Peyer's patch (tissue), 4 donors: ENCODE results near the gene UTP15. TPM values are rescaled to one million over a fixed set of nuclear protein-coding genes. Genes with fewer than 3 reads are reported as not detected.

Experiments used
- DNase-seq, 3 donors: peaks; one replicate each; pipeline ENCODE4 v3.0.0-alpha.2; 2017 to 2019
- H3K27ac ChIP-seq, 4 donors: fragments of 200-600 bp; sonication (generic); one replicate each; pipeline ENCODE4 v1.5.1; 2016 to 2019
- H3K27me3 ChIP-seq, 2 donors: fragments of 200-600 bp; sonication (generic); one replicate each; pipeline ENCODE4 v1.5.1; 2019
- H3K36me3 ChIP-seq, 3 donors: fragments of 200-600 bp; sonication (generic); one replicate each; pipeline ENCODE4 v1.5.1; 2016 to 2019
- H3K4me1 ChIP-seq, 4 donors: fragments of 200-600 bp; sonication (generic); one replicate each; pipeline ENCODE4 v1.5.1; 2016 to 2019
- H3K4me3 ChIP-seq, 4 donors: fragments of 200-600 bp; sonication (generic); 1 replicate in 3 of 4; 2 replicates in 1 of 4; pipeline ENCODE4 v1.5.1; 2016 to 2019; ENCODE audit warnings: mild to moderate bottlenecking in 1 of 4
- H3K9me3 ChIP-seq, 4 donors: fragments of 200-600 bp; sonication (generic); one replicate each; pipeline ENCODE4 v1.5.1; 2016 to 2019; ENCODE audit warnings: mild to moderate bottlenecking in 1 of 4
- POLR2A ChIP-seq, 2 donors: fragments of 450-650 bp; IDR thresholded peaks; one replicate each; pipeline ENCODE4 v1.5.1; 2017; ENCODE audit warnings: antibody characterized with exemption in 2 of 2, mild to moderate bottlenecking in 2 of 2, moderate library complexity in 2 of 2
- total RNA-seq, 4 donors: library from RNA; depleted of rRNA; stranded (reverse); fragments of >200 nt; gene quantifications; one replicate each; pipeline ENCODE4 v1.1.0, GENCODE V29; 2016
- TF ChIP-seq, protein P1 (sequence below), 6 experiments: fragments of 450-650 bp in 4 of 6; fragments of 200-600 bp in 2 of 6; sonication (generic) in 1 of 6; IDR thresholded peaks; one replicate each; pipeline ENCODE4 v1.5.1; 2017 to 2019; ENCODE audit warnings: antibody characterized with exemption in 6 of 6, mild to moderate bottlenecking in 3 of 6, moderate library complexity in 1 of 6

UTP15 gene
- total RNA-seq, 4 donors from 2014 or later = 10.3 to 21.7 (median 18.9) TPM

DNA sequence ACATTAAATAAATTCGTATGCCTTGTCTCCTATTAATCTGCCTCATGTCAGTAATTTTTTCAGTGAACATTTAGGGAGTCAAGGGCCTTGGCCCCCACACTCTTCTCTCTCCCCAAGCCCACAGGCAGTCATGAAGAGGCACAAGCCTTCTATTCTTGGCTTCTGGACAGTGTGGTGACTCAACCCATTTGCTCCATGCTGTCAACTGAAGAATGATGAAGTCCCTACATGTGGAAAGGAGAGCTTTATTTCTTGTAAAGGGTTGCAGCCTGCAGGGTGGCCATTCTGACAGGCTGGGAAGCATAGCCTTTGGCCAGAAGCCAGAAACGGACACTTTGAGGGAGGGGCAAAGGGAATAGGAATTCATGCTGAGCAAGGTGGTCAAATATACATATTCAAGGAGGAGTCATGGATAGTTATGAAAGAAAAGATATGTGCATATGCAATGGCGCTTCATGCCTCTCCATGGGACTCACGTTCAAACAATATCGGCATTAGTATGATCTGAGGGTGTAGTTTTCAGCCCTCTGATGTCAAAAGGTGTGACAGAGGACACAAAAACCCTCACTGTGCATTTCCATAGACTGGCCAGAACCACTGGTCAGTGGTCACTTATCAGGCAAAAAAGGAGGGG, 31.4 kb upstream of the UTP15 start:
- Histone ChIP-seq H3K27ac (no peak overlapping the region), H3K4me1 (no peaks in the 10 kb centered on the region), H3K36me3 (no peaks in the 10 kb centered on the region), H3K27me3 (no peaks in the 10 kb centered on the region), H3K9me3 (no peaks in the 10 kb centered on the region), H3K4me3 (no peak overlapping the region)
- DNase-seq = no peak
- no peak for TF ChIP-seq POLR2A (IDR thresholded peaks at IDR 0.05)
- TF ChIP-seq, protein P1, sequence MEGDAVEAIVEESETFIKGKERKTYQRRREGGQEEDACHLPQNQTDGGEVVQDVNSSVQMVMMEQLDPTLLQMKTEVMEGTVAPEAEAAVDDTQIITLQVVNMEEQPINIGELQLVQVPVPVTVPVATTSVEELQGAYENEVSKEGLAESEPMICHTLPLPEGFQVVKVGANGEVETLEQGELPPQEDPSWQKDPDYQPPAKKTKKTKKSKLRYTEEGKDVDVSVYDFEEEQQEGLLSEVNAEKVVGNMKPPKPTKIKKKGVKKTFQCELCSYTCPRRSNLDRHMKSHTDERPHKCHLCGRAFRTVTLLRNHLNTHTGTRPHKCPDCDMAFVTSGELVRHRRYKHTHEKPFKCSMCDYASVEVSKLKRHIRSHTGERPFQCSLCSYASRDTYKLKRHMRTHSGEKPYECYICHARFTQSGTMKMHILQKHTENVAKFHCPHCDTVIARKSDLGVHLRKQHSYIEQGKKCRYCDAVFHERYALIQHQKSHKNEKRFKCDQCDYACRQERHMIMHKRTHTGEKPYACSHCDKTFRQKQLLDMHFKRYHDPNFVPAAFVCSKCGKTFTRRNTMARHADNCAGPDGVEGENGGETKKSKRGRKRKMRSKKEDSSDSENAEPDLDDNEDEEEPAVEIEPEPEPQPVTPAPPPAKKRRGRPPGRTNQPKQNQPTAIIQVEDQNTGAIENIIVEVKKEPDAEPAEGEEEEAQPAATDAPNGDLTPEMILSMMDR (IDR thresholded peaks at IDR 0.05) = no peak

DNA sequence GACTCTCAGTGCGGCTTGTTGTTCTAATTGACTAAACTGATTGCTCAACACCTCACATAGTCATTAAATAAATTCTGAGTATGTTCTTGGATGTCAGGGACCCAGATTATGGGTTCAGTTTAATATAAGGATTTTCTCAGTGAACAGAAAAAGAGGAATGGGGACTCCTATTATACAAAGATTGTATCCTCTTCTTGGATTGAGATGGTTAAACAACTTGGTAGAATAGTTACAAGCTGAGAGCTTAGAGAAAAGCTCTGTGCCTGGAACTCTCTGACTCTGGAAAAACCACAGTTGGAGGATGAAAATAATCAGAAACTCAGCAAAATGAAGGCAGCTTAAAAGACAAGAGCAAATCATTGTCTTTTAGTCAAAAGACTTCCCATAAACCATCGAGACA, 30.6 kb upstream of the UTP15 start:
- H3K4me3 ChIP-seq = no peak overlapping the region
- no peaks in the 10 kb centered on the region for H3K9me3 ChIP-seq
- H3K4me1 ChIP-seq = no peaks in the 10 kb centered on the region
- H3K27ac ChIP-seq = no peak overlapping the region
- TF ChIP-seq POLR2A (IDR thresholded peaks at IDR 0.05) = no peak
- TF ChIP-seq, protein P1 (IDR thresholded peaks at IDR 0.05) = no peak
- no peaks in the 10 kb centered on the region for H3K27me3 ChIP-seq
- no peaks in the 10 kb centered on the region for H3K36me3 ChIP-seq
- DNase-seq = no peak

DNA sequence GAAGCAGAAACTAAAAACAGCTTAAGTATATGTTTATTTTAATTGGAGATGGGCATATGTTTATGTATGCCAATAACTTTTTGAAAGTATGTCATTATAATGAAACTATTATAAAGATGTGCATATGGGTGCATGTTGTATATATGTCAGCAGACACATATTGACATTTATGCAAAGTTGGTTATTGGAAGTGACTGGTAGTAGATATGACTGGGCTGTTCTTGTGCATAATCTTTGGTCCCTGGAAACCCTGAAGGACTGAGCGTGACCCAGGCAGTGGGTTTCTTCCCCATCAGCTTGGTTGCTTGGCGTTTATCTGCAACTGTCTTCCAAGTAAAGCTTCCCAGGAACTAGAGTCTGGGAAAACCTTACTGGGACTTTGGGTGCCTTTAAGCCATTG, 25.8 kb upstream of the UTP15 start:
- TF ChIP-seq, protein P1 (IDR thresholded peaks at IDR 0.05) = no peak
- TF ChIP-seq POLR2A (IDR thresholded peaks at IDR 0.05) = no peak
- H3K4me1 ChIP-seq = peaks cover 0 to 6% (median 0%) of the 10 kb centered on the region in 4 donors
- no peak for DNase-seq
- no peaks in the 10 kb centered on the region for H3K9me3 ChIP-seq
- no peak overlapping the region for H3K27ac ChIP-seq
- H3K27me3 ChIP-seq = no peaks in the 10 kb centered on the region
- no peak overlapping the region for H3K4me3 ChIP-seq
- H3K36me3 ChIP-seq = no peaks in the 10 kb centered on the region

DNA sequence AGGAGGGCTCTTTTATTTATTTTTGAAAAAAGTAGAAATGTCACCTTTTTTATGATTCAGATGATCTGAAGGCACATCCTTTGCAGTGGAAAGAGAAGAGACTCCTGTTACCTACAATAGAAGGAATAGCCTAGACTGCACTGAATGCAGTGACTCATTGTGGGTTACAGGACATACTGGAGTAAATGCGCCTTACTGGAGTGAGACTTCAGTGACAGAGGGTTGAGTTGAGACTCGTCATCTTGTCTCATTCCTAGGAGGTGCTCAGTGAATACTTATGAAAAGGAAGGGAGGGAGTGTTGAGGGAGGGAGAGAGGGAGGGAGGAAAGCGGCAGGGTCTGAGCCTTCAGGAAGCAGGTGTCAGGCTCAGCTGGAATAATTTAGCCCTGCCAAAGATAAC, 25.4 kb upstream of the UTP15 start:
- Histone ChIP-seq H3K4me3 (no peak overlapping the region), H3K27me3 (no peaks in the 10 kb centered on the region), H3K27ac (no peak overlapping the region), H3K9me3 (no peaks in the 10 kb centered on the region), H3K36me3 (no peaks in the 10 kb centered on the region), H3K4me1 (peaks cover 0 to 6% (median 0%) of the 10 kb centered on the region in 4 donors)
- DNase-seq = no peak
- TF ChIP-seq POLR2A (IDR thresholded peaks at IDR 0.05) = no peak
- TF ChIP-seq, protein P1 (IDR thresholded peaks at IDR 0.05) = no peak

DNA sequence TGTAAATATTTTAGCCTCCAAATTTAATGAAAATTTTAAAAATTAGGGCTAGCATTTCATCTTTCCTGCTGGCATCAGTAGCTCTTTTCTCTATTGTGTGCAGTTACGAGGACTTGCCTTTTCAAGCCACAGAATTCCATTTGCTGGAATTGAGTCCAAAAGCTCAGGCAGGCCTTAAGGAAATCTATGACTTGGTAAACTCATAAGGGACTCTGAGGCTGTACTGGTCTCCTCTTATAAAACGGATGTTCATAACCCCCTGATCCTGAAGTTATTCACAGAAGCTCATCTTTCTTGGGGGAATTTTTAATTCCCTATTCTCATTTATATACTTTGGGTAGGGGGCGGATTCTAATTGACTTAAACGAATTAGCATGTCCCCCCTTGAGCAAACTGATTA, 23.5 kb upstream of the UTP15 start:
- Histone ChIP-seq H3K9me3 (no peaks in the 10 kb centered on the region), H3K4me3 (no peak overlapping the region), H3K27ac (peak overlapping the region in 2 of 4 donors; percentile 5 to 45), H3K36me3 (no peaks in the 10 kb centered on the region), H3K27me3 (no peaks in the 10 kb centered on the region), H3K4me1 (peaks cover 0 to 6% (median 0%) of the 10 kb centered on the region in 4 donors)
- no peak for DNase-seq
- TF ChIP-seq POLR2A (IDR thresholded peaks at IDR 0.05) = no peak
- TF ChIP-seq, protein P1 (IDR thresholded peaks at IDR 0.05) = no peak
